Adrenal gland (tissue), 12 donors: ENCODE results near the gene CLEC16A. TPM values are rescaled to one million over a fixed set of nuclear protein-coding genes. Genes with fewer than 3 reads are reported as not detected.
"Not testable (repeated sequence)": the region's sequence is repeated elsewhere in the genome, so short reads cannot be mapped to it uniquely, and the experiment has no call there.

Experiments
- DNase-seq, 7 donors: peaks; one replicate each; pipeline ENCODE4 v3.0.0-alpha.2; 2019 to 2020
- H3K27ac ChIP-seq, 5 donors: fragments of 200-600 bp; sonication (generic) in 4 of 5; 1 replicate in 3 of 5; 2 replicates in 2 of 5; pipeline versions ENCODE4 v1.5.1 to v1.8.0; 2016 to 2020; ENCODE audit warnings: mild to moderate bottlenecking in 1 of 5
- H3K27me3 ChIP-seq: fragments of 200-600 bp; 2 replicates; pipeline ENCODE4 v1.8.0; 2021
- H3K36me3 ChIP-seq, 2 donors: fragments of 200-600 bp; replicated peaks in 1 of 2; 1 replicate in 1 of 2; 2 replicates in 1 of 2; pipeline versions ENCODE4 v1.5.1 to v1.8.0; 2018 to 2022
- H3K4me1 ChIP-seq, 2 donors: fragments of 200-600 bp; replicated peaks in 1 of 2; 1 replicate in 1 of 2; 2 replicates in 1 of 2; pipeline versions ENCODE4 v1.5.1 to v1.8.0; 2018 to 2021
- H3K4me3 ChIP-seq, 4 donors: fragments of 200-600 bp; sonication (generic) in 3 of 4; one replicate each; pipeline ENCODE4 v1.5.1; 2016 to 2018
- H3K9me3 ChIP-seq, 3 donors: fragments of 200-600 bp; sonication (generic) in 1 of 3; replicated peaks in 1 of 3; 1 replicate in 2 of 3; 2 replicates in 1 of 3; pipeline versions ENCODE4 v1.5.1 to v1.8.0; 2016 to 2021
- POLR2A ChIP-seq, 2 donors: fragments of 450-650 bp; IDR thresholded peaks; one replicate each; pipeline ENCODE4 v1.6.1; 2017; ENCODE audit warnings: antibody characterized with exemption in 2 of 2, mild to moderate bottlenecking in 2 of 2, moderate library complexity in 1 of 2
- WGBS, 4 donors: extraction: QIAGEN DNeasy Blood & Tissue Kit in 2 of 4; methylation state at CpG; one replicate each; pipeline versions ENCODE4 v1.1.5 to v1.1.7; 2013 to 2017; 5-methylcytosine and 5-hydroxymethylcytosine counted together
- intact Hi-C, 2 donors: fragments of 100-400 bp; cut with DNase I; formaldehyde crosslinking; loops; one replicate each; pipeline versions ENCODE4 v1.14.1 to v1.15.0; 2022 to 2023
- polyA plus RNA-seq, 3 donors: library from polyadenylated mRNA; stranded (reverse); fragments of 200-250 nt in 2 of 3; fragments of 350-450 nt in 1 of 3; fragmentation: Illumina TruSeq in 1 of 3; extraction: RNeasy Lipid Tissue Mini Kit (QIAGEN cat#74804) in 1 of 3; gene quantifications; one replicate each; pipeline ENCODE4 v1.2.3, GENCODE V29; 2013 to 2014
- total RNA-seq, 9 donors: library from RNA; depleted of rRNA in 4 of 9; stranded (reverse); fragments of >200 nt in 4 of 9; fragments of 120-200 nt in 1 of 9; fragmentation: NEBNext Ultra II Directional in 1 of 9; extraction: Animal tissue kit (Norgen Biotek cat#: 25700) in 1 of 9; gene quantifications; one replicate each; pipeline versions ENCODE4 v1.1.0 to v1.2.4, GENCODE V29; 2013 to 2023
- TF ChIP-seq, protein P1 (sequence below), 6 experiments: fragments of 450-650 bp in 4 of 6; fragments of 200-600 bp in 2 of 6; sonication (generic) in 1 of 6; IDR thresholded peaks; 1 replicate in 5 of 6; 2 replicates in 1 of 6; pipeline versions ENCODE4 v1.5.1 to v1.8.0; 2016 to 2021; ENCODE audit warnings: antibody characterized with exemption in 6 of 6, mild to moderate bottlenecking in 2 of 6, moderate library complexity in 1 of 6
- donor health status: healthy with polysubstance abuse.
- donor health status: Bipolar disorder and iron deficiency.
- donor health status: DM: yes; HTN: yes; CAD: no.
- donor health status: DM: no; HTN: no; CAD: no.
- donor health status: DM: no; HTN: no; CAD: no.
- donor health status: DM: yes; HTN: yes; CAD: no.

Gene CLEC16A
- total and polyA plus RNA-seq, 12 donors: 14.0 to 37.2 (median 27.6) TPM

DNA sequence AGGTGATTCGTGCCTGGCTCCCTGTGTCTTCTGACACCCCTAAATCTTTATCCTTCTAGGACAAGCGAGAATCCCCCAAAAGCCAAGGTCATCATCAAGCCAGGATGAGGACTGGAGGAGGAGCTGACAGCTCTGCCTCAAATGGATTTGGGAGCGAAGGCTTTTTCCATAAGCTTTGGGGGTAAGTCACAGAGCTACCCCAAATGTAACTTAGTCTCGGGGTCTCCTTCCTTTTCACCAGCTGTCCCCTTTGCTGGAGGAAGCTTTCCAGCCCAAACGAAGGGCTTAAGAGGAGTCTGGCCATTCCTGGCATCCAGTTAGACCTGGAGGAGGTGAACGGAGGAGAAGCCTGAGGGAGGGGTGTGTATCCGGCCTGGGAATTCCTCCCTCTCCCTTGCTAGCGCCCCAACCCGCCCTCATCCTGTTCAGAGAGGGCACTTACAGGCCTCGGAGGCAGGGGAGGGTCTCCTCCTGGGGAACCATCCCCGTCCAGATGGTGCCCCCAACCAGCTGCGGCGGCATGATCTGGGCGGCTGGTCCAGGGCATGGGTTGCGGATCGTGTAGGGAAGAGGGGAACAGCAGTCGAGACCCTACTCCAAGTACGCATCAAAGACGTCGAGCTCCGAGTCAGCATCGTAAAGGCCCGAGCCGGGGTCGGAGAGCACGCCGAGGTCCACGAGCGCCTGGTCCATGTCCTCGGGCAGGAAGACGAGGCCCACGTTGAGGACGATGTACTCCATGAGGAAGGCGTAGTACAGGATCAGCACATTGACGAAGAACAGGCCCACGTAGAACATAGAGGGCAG, 3.0 kb upstream of the CLEC16A start:
- DNase-seq: no peak
- Histone ChIP-seq H3K27ac (peak overlapping the region; percentile 66 to 93 (median 83)), H3K27me3 (no peaks in the 10 kb centered on the region), H3K36me3 (no peaks in the 10 kb centered on the region), H3K4me3 (peak overlapping the region in 3 of 4 donors; percentile 49 to 96 (median 74)), H3K4me1 (peaks cover 60 to 73% of the 10 kb centered on the region in 2 donors), H3K9me3 (no peaks in the 10 kb centered on the region)
- no peak for TF ChIP-seq POLR2A (IDR thresholded peaks at IDR 0.05)
- WGBS, 4 donors: 1 to 11% (median 5%) methylated on average over 6 to 35 of the region's 36 CpGs
- intact Hi-C loops: no loop called here

DNA sequence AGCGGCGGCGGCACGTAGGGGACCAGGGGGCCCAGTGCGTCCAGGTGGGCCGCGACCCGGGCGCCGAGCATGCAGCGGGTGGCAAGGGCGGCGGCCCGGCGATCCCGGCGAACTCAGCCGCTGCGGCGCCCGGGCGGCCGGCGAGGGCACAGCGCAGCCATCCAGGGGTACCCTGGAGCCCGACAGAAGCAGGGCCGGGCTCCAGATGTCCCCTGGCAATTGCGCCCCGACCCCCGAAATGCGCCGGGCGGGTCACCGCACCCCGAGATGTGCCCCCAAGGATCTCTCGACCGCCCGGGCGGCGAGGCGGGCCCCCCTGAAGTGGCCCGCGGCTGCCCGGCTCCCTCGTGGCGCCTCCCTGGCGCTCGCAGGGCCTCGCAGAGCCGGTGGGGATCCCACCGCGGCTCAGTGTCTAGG, 2.4 kb upstream of the CLEC16A start:
- not testable (repeated sequence) for H3K9me3 ChIP-seq
- H3K4me1 ChIP-seq: peaks cover 54 to 72% of the 10 kb centered on the region in 2 donors

DNA sequence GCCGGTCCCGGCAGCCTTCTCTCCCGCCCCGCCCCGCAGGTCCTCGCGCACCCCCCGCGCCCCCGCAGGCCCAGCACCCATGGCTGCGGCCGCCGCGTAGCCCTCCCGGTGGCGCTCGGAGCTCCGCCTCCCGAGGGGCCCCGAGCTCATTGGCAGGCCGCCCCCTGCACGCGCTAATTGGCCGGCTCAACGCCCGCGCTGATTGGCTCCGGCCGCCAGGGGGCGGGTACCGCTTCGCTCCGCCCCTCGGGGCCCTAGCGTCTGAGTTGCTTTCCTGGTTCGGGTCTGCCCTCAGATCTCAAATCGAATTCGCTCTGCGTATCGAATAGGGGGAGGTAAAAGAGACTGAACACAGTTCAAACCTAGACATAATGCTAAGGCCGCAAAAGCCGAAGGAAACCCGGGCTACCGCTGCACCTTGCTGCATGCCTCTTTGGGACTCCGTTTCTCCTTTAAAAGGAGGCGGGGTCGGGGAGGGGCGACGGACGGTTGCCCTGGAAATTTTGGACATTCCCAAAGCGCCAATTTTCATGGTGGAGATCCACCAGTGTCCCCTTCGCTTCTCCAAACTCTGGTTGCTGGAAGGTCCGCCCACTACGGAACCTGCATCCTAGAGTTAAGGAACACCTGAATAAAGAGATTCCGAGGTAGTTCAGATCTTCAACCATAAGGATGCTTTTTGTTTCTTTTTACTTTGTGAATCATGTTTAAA, 1.9 kb upstream of the CLEC16A start, which contains the start of gene DEXI:
TSS of gene DEXI (minus strand) at position 117 of the 712 bp plus-strand sequence. CDS start 463 bp downstream, outside the sequence.
- 5 to 19% (median 8%) methylated on average over 15 to 55 of the region's 55 CpGs for WGBS, 4 donors
- Histone ChIP-seq H3K27me3 (no peaks in the 10 kb centered on the region), H3K4me3 (peak within 1 kb of the TSS; percentile 11 to 96 (median 62)), H3K9me3 (no peaks in the 10 kb centered on the region), H3K27ac (peak within 1 kb of the TSS; percentile 66 to 93 (median 83)), H3K36me3 (no peaks in the 10 kb centered on the region), H3K4me1 (peaks cover 48 to 66% of the 10 kb centered on the region in 2 donors)
- peak in 1 of 2 donors; percentile 79 for TF ChIP-seq POLR2A (IDR thresholded peaks at IDR 0.05)
- TF ChIP-seq, protein P1, sequence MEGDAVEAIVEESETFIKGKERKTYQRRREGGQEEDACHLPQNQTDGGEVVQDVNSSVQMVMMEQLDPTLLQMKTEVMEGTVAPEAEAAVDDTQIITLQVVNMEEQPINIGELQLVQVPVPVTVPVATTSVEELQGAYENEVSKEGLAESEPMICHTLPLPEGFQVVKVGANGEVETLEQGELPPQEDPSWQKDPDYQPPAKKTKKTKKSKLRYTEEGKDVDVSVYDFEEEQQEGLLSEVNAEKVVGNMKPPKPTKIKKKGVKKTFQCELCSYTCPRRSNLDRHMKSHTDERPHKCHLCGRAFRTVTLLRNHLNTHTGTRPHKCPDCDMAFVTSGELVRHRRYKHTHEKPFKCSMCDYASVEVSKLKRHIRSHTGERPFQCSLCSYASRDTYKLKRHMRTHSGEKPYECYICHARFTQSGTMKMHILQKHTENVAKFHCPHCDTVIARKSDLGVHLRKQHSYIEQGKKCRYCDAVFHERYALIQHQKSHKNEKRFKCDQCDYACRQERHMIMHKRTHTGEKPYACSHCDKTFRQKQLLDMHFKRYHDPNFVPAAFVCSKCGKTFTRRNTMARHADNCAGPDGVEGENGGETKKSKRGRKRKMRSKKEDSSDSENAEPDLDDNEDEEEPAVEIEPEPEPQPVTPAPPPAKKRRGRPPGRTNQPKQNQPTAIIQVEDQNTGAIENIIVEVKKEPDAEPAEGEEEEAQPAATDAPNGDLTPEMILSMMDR (IDR thresholded peaks at IDR 0.05): peak in 5 of 6 experiments; percentile 12 to 60 (median 33)
- intact Hi-C loops: no loop called here
- peak; percentile 93 to 97 (median 95) for DNase-seq

More for the DNA sequence above, 2.4 kb upstream of the CLEC16A start:
- Histone ChIP-seq H3K27ac (peak overlapping the region in 4 of 5 donors; percentile 71 to 93 (median 85)), H3K4me3 (peak overlapping the region in 3 of 4 donors; percentile 11 to 96 (median 74))
- peak in 1 of 2 donors; percentile 61 for TF ChIP-seq POLR2A (IDR thresholded peaks at IDR 0.05)
- H3K36me3 ChIP-seq, intact Hi-C loops, H3K27me3 ChIP-seq, DNase-seq: not testable (repeated sequence)
- 0% methylated on average over 4 to 50 of the region's 52 CpGs; no CpG with 5 or more reads in 1 of the 4 donors for WGBS, 4 donors

DNA sequence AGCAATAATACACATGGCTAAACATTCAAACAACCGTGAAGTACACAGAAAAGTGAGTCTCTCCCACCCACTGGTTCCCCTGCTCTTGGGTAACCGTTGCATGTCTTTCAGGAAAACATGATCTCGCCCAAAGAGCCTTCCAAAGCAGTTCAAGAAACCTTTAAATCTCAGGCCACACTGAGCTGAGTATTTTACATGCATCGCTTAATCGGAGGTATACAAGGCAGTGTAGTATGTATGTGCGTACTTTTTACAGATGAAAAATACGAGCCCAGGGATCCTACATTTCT, 1.4 kb upstream of the CLEC16A start:
- Histone ChIP-seq H3K4me3 (peak overlapping the region in 1 of 4 donors; percentile 96), H3K4me1 (peaks cover 43 to 61% of the 10 kb centered on the region in 2 donors), H3K36me3 (no peaks in the 10 kb centered on the region), H3K9me3 (no peaks in the 10 kb centered on the region), H3K27me3 (no peaks in the 10 kb centered on the region), H3K27ac (peak overlapping the region in 4 of 5 donors; percentile 5 to 93 (median 85))
- intact Hi-C loops: no loop called here
- 87 to 91% (median 89%) methylated on average over 7 of the region's 7 CpGs for WGBS, 4 donors
- DNase-seq: no peak
- TF ChIP-seq, protein P1 (IDR thresholded peaks at IDR 0.05): no peak
- no peak for TF ChIP-seq POLR2A (IDR thresholded peaks at IDR 0.05)
